ENCODE measurements around the gene PLAAT5. TPM values are rescaled to one million over a fixed set of nuclear protein-coding genes. Genes with fewer than 3 reads are reported as not detected.
"Not testable (repeated sequence)": the region's sequence is repeated elsewhere in the genome, so short reads cannot be mapped to it uniquely, and the experiment has no call there.

PLAAT5 gene
- total RNA-seq, 6 experiments from 2014 or later = not detected

DNA sequence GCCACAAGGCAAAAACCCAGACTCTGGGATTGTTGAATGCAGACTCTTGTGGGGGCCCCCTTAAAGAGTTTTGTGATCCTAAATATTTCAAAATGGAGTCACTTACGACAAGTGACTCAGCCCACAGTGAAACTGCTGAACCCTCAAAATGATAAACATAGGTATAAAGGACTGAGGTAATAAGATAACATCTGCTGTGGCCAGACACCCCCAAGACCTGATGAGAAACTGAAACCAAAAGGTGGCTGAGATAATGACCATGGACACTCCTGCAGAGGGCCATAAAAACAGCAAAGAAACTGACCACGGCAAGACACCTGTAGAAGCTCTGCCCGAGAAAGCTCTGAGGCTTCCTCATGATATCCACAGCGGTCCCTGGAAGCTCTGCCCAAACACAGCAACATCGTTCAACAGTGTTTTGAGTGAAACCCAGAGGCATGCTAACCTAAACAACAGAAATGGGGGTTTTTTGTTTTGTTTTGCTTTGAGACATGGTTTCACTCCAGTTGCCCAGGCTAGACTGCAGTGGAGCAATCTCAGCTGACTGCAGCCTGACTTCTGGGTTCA, 44.0 kb upstream of the PLAAT5 start:
- DNase-seq (no peak), ATAC-seq (no peak)
- Histone ChIP-seq H3K9me3 (no peaks in the 10 kb centered on the region), H3K4me3 (no peak overlapping the region), H3K27ac (no peak overlapping the region), H3K4me1 (peaks cover 3 to 19% (median 12%) of the 10 kb centered on the region in 4 donors), H3K36me3 (peaks cover 0 to under 1% (median 0%) of the 10 kb centered on the region in 4 donors), H3K27me3 (no peaks in the 10 kb centered on the region)
- no peak for TF ChIP-seq POLR2A (IDR thresholded peaks at IDR 0.05)
- TF ChIP-seq, protein P1, sequence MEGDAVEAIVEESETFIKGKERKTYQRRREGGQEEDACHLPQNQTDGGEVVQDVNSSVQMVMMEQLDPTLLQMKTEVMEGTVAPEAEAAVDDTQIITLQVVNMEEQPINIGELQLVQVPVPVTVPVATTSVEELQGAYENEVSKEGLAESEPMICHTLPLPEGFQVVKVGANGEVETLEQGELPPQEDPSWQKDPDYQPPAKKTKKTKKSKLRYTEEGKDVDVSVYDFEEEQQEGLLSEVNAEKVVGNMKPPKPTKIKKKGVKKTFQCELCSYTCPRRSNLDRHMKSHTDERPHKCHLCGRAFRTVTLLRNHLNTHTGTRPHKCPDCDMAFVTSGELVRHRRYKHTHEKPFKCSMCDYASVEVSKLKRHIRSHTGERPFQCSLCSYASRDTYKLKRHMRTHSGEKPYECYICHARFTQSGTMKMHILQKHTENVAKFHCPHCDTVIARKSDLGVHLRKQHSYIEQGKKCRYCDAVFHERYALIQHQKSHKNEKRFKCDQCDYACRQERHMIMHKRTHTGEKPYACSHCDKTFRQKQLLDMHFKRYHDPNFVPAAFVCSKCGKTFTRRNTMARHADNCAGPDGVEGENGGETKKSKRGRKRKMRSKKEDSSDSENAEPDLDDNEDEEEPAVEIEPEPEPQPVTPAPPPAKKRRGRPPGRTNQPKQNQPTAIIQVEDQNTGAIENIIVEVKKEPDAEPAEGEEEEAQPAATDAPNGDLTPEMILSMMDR (IDR thresholded peaks at IDR 0.05) = no peak
- intact Hi-C loops (cut with DNase I) = no loop called here
- WGBS (ENCODE audit: insufficient coverage, low coverage, low lambda C conversion rate, missing lambda C conversion rate) = 69% methylated on average over 3 of the region's 5 CpGs

DNA sequence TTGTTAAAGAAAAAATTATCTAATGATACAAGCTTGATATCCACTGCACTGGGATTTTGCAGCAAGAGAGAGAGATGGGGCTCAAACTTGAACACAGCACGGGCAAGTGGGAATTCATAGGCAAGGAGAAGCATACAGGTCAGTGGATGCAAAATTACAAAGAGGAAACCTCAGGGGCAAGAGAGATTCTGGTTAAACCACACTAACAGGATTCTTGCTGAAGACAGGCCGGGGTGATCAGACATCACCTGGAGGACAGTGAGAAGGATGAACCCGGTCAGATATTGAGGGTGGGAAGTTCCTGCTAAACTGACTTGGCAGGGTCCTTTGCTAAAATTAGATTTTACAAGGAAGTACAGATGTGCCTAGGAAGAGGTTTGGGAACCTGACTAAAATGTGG, 43.1 kb upstream of the PLAAT5 start:
- TF ChIP-seq, protein P1 (IDR thresholded peaks at IDR 0.05) = no peak
- TF ChIP-seq POLR2A (IDR thresholded peaks at IDR 0.05) = no peak
- H3K4me1 ChIP-seq = peaks cover 3 to 19% (median 12%) of the 10 kb centered on the region in 4 donors
- no peak overlapping the region for H3K27ac ChIP-seq
- no peak overlapping the region for H3K4me3 ChIP-seq
- H3K36me3 ChIP-seq = no peaks in the 10 kb centered on the region
- intact Hi-C loops (cut with DNase I) = no loop called here
- 68% methylated on average over 3 of the region's 3 CpGs for WGBS (ENCODE audit: insufficient coverage, low coverage, low lambda C conversion rate, missing lambda C conversion rate)
- DNase-seq (no peak), ATAC-seq (no peak)
- no peaks in the 10 kb centered on the region for H3K27me3 ChIP-seq
- no peaks in the 10 kb centered on the region for H3K9me3 ChIP-seq

DNA sequence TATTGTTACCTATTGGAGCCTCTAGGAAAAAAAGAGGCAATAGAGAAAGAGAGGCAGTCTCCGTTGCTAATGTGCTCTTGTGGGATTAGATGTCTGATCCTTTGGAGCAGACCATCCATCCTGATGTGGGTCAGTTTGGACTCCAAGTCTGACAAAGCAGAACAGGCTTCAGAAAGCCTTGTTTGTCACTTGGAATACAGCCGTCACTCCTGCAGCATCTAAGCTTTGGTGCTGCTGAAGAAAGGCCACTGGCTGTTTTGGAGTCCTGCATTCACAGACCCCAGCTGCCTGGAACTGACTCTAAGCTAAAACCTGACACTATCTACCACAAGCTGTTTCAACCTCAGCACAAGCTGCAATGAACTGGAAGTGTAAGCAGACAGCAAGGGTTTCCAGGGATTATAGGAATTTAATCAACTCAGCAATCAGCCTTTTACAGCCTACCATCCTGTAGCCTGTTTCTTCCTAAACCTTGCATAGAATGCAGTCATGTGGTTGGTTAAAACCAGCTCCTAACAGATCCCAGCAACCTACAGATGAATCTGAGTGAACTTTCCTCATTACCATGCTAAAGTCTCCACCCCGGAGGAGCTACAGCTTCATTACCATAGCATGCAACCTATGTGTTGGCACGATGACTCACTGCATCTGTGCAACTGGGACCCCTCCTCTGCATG, 42.0 kb upstream of the PLAAT5 start:
- TF ChIP-seq, protein P1 (IDR thresholded peaks at IDR 0.05) = no peak
- TF ChIP-seq POLR2A (IDR thresholded peaks at IDR 0.05) = no peak
- ATAC-seq (no peak), DNase-seq (no peak)
- Histone ChIP-seq H3K27ac (no peak overlapping the region), H3K27me3 (no peaks in the 10 kb centered on the region), H3K4me3 (no peak overlapping the region), H3K36me3 (no peaks in the 10 kb centered on the region), H3K4me1 (peaks cover 3 to 14% (median 9%) of the 10 kb centered on the region in 4 donors), H3K9me3 (no peaks in the 10 kb centered on the region)
- intact Hi-C loops (cut with DNase I) = no loop called here
- WGBS (ENCODE audit: insufficient coverage, low coverage, low lambda C conversion rate, missing lambda C conversion rate) = 81% methylated on average over 3 of the region's 4 CpGs

DNA sequence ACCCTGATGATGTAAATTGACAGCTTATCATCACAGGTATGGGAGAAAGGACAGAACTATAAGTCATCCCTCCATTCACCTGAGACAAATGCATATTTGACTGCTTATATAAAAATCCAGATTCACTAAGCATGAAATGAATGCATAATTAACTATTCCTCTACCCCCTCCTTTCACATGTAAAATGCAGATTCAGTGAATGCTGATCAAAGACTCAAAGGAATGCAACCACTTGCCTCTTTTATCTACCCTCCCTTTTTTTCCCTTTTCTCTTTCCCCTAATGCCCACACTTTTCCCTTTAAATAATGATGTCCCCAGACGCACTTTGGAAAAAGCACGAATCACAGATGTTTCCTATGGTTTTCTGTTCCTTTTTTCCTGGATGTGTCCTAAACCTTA, 41.1 kb upstream of the PLAAT5 start:
- Histone ChIP-seq H3K27ac (peak overlapping the region in 1 of 3 donors; percentile 20), H3K36me3 (no peaks in the 10 kb centered on the region), H3K27me3 (no peaks in the 10 kb centered on the region), H3K4me3 (no peak overlapping the region), H3K9me3 (no peaks in the 10 kb centered on the region), H3K4me1 (peaks cover 0 to 8% (median 5%) of the 10 kb centered on the region in 4 donors)
- ATAC-seq = no peak
- intact Hi-C loops (cut with DNase I) = no loop called here
- DNase-seq = no peak
- 71% methylated on average over 2 of the region's 2 CpGs for WGBS (ENCODE audit: insufficient coverage, low coverage, low lambda C conversion rate, missing lambda C conversion rate)
- no peak for TF ChIP-seq POLR2A (IDR thresholded peaks at IDR 0.05)
- TF ChIP-seq, protein P1 (IDR thresholded peaks at IDR 0.05) = no peak

DNA sequence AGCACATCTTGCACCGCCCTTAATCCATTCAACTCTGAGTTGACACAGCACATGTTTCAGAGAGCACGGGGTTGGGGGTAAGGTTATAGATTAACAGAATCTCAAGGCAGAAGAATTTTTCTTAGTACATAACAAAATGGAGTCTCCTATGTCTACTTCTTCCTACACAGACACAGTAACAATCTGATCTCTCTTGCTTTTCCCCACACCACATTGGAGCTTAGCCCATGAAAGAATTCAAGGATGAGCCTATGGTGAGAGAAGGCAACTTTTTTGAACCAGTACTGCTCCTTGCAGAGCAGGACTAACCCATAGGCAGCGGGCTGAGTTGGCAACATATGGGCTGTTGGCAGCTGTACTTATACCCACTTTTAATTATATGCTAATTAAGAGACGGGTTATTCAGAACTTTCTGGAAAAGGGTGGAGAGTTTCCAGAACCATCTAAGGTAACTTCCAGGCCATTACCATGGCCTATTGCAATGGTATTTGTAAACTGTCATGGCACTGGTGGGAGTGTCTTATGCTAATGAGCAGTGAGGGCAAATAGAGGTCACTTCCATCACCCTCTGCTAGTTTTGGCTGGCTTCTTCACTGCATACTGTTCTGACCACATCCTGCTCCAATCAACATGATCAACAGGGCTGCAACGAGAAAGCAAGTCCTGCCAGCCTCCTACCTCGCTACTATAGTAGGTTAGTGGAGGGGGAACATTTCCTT, 40.3 kb upstream of the PLAAT5 start:
- intact Hi-C loops (cut with DNase I); DNase-seq; H3K9me3 ChIP-seq; H3K36me3 ChIP-seq; H3K27me3 ChIP-seq; H3K4me3 ChIP-seq; H3K4me1 ChIP-seq: not testable (repeated sequence)
- peak overlapping the region in 1 of 3 donors; percentile 20 for H3K27ac ChIP-seq
- 45% methylated on average over 3 of the region's 6 CpGs for WGBS (ENCODE audit: insufficient coverage, low coverage, low lambda C conversion rate, missing lambda C conversion rate)
- peak; percentile 95 to 98 (median 96) for ATAC-seq

Data from right lobe of liver (tissue), 6 donors.